HepG2 (cell line): ENCODE results near the gene ADCY7. TPM values are rescaled to one million over a fixed set of nuclear protein-coding genes. Genes with fewer than 3 reads are reported as not detected.
A peak's percentile ranks its signal among the peaks of the same experiment; 100 is the strongest.

Source experiments
- AHR ChIP-seq: IDR thresholded peaks from 2 replicates; pipeline ENCODE4 v1.6.1; 2018; ENCODE audit warnings: missing genetic modification reagents, missing compliant biosample characterization
- ATF7-NPFF ChIP-seq: sonication (generic); formaldehyde crosslinking; IDR thresholded peaks from 2 replicates; pipeline ENCODE4 v1.8.1; 2023; ENCODE audit warnings: mild to moderate bottlenecking, low read depth, missing genetic modification reagents, moderate library complexity
- DNMT3B ChIP-seq: conservative IDR thresholded peaks from 2 replicates; pipeline ENCODE4 v1.6.1; 2016; ENCODE audit warnings: missing biosample characterization, control low read depth
- ELF4 ChIP-seq: sonication (generic); formaldehyde crosslinking; IDR thresholded peaks from 2 replicates; pipeline ENCODE4 v1.5.0; 2020; ENCODE audit warnings: missing genetic modification reagents, mild to moderate bottlenecking, moderate library complexity, borderline replicate concordance
- FOXK1 ChIP-seq: sonication (generic); formaldehyde crosslinking; IDR thresholded peaks from 2 replicates; pipeline ENCODE4 v1.4.0; 2020; ENCODE audit warnings: low read depth, missing genetic modification reagents, borderline replicate concordance
- HBP1 ChIP-seq: IDR thresholded peaks from 2 replicates; pipeline ENCODE4 v1.6.1; 2016; ENCODE audit warnings: low read depth, control low read depth
- HNF4G ChIP-seq, 2 experiments: sonication (generic) in 1 of 2; formaldehyde crosslinking in 1 of 2; IDR thresholded peaks; 2 replicates each; pipeline versions ENCODE4 v1.4.0 to v1.6.1; 2011 to 2020; ENCODE audit warnings: borderline replicate concordance in 2 of 2, low read depth in 2 of 2, mild to moderate bottlenecking in 2 of 2, low read length in 1 of 2, missing genetic modification reagents in 1 of 2, moderate library complexity in 1 of 2
- MTF1 ChIP-seq: sonication (generic); formaldehyde crosslinking; IDR thresholded peaks from 2 replicates; pipeline ENCODE4 v1.5.0; 2020; ENCODE audit warnings: missing genetic modification reagents
- PRPF4 ChIP-seq: fragments of 200-400 bp; formaldehyde crosslinking; IDR thresholded peaks from 2 replicates; pipeline ENCODE4 v1.6.1; 2016; ENCODE audit warnings: low read length, low read depth; ENCODE audit not compliant: poor library complexity, severe bottlenecking
- RFXANK ChIP-seq: IDR thresholded peaks from 2 replicates; pipeline ENCODE4 v1.6.1; 2016
- SMAD3 ChIP-seq: sonication (generic); formaldehyde crosslinking; IDR thresholded peaks from 2 replicates; pipeline ENCODE4 v1.4.0; 2020; ENCODE audit warnings: missing genetic modification reagents
- SMC3 ChIP-seq: IDR thresholded peaks from 2 replicates; pipeline ENCODE4 v1.6.1; 2011; ENCODE audit warnings: low read length, improper control_type of control experiment
- SYNCRIP ChIP-seq: fragments of 200-400 bp; formaldehyde crosslinking; IDR thresholded peaks from 2 replicates; pipeline ENCODE4 v1.6.1; 2018; ENCODE audit warnings: mild to moderate bottlenecking, low read depth, low read length; ENCODE audit not compliant: insufficient read depth
- TCF7 ChIP-seq: sonication (generic); IDR thresholded peaks from 2 replicates; pipeline ENCODE4 v1.6.1; 2016; ENCODE audit warnings: antibody characterized with exemption, low read depth
- ZNF232 ChIP-seq: sonication (generic); formaldehyde crosslinking; IDR thresholded peaks from 2 replicates; pipeline ENCODE4 v1.4.0; 2020; ENCODE audit warnings: missing genetic modification reagents, borderline replicate concordance
- ZNF468 ChIP-seq: sonication (generic); formaldehyde crosslinking; IDR thresholded peaks from 2 replicates; pipeline ENCODE4 v1.8.0; 2022; ENCODE audit warnings: mild to moderate bottlenecking, moderate library complexity, missing genetic modification reagents
- ZSCAN22 ChIP-seq: sonication (generic); formaldehyde crosslinking; IDR thresholded peaks from 2 replicates; pipeline ENCODE4 v1.4.0; 2020; ENCODE audit warnings: mild to moderate bottlenecking, missing genetic modification reagents
- ZSCAN9 ChIP-seq: IDR thresholded peaks from 2 replicates; pipeline ENCODE4 v1.6.1; 2016; ENCODE audit warnings: borderline replicate concordance
- polyA plus RNA-seq, 8 experiments: library from polyadenylated mRNA; depleted of rRNA in 3 of 8; stranded (reverse) in 7 of 8; unstranded in 1 of 8; fragments of >200 nt; fragmentation: Illumina TruSeq in 4 of 8; extraction: Trizol in 4 of 8; gene quantifications; 2 replicates each; pipeline versions ENCODE4 v1.2.1 to v1.2.3, GENCODE V29; 2011 to 2016; ENCODE audit warnings: low read depth in 4 of 8, missing spikeins in 1 of 8, mixed read lengths in 1 of 8; ENCODE audit not compliant: insufficient read depth in 1 of 8
- total RNA-seq, 5 experiments: library from RNA; depleted of rRNA; stranded (reverse); fragments of >200 nt; fragmentation: Illumina TruSeq; extraction: Trizol; gene quantifications; 2 replicates each; pipeline ENCODE4 v1.2.3, GENCODE V29; 2016; ENCODE audit warnings: low read depth in 1 of 5
- TF ChIP-seq, protein P1 (sequence below): sonication (generic); formaldehyde crosslinking; IDR thresholded peaks from 2 replicates; pipeline ENCODE4 v1.4.0; 2020; ENCODE audit warnings: low read depth, missing genetic modification reagents
- TF ChIP-seq, protein P2 (sequence below), 2 experiments: sonication (generic) in 1 of 2; formaldehyde crosslinking in 1 of 2; IDR thresholded peaks; 2 replicates each; pipeline versions ENCODE4 v1.5.1 to v1.6.1; 2011 to 2020; ENCODE audit warnings: borderline replicate concordance in 1 of 2, low read depth in 1 of 2, low read length in 1 of 2, mild to moderate bottlenecking in 1 of 2, missing genetic modification reagents in 1 of 2, moderate library complexity in 1 of 2
- TF ChIP-seq, protein P3 (sequence below): IDR thresholded peaks from 2 replicates; pipeline ENCODE4 v1.6.1; 2016; ENCODE audit warnings: mild to moderate bottlenecking, missing biosample characterization, missing genetic modification reagents

The ADCY7 gene
- total and polyA plus RNA-seq, 2 of the 13 experiments (the other 11 are each of a cell fraction or from before 2014, with no cell fraction given), result 2.2 to 4.3 TPM

DNA sequence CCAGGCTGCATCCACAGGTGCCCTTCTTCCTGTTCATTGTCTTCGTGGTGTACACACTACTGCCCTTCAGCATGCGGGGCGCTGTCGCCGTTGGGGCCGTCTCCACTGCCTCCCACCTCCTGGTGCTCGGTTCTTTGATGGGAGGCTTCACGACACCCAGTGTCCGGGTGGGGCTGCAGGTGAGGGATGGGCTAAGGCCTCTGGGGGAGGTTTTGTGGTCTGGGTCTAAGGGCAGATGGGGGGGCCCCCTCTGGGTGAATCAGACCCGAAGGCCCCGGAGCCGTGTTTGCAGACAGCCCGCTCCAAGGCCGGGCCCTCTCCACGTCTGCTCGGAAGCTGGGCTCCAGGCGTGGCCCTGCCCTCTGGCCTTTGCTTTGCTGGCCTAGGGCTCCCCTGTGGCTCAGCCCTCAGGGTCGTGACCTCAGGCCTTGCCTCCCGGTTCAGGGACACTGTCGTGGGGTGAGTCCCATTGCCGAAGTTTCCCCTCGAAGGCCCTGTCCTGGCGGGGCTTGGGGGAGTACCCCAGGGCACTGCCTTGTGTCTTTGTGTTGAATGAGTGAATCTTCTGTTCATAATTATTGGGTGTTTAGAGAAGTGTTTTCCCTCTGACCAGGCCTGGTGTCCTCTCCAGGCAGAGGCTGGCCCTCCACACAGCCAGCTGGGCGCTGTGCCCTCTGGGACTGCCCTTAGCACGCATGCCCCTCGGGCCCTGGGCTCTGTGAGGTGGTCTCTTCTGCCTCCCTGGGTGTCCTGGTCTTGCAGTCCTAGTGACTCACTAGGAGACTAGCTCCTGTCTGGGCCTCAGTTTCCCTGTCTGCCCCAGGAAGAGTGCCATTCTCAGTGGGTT is 25.6 kb downstream of the ADCY7 start (continued):
- TF ChIP-seq, protein P1, sequence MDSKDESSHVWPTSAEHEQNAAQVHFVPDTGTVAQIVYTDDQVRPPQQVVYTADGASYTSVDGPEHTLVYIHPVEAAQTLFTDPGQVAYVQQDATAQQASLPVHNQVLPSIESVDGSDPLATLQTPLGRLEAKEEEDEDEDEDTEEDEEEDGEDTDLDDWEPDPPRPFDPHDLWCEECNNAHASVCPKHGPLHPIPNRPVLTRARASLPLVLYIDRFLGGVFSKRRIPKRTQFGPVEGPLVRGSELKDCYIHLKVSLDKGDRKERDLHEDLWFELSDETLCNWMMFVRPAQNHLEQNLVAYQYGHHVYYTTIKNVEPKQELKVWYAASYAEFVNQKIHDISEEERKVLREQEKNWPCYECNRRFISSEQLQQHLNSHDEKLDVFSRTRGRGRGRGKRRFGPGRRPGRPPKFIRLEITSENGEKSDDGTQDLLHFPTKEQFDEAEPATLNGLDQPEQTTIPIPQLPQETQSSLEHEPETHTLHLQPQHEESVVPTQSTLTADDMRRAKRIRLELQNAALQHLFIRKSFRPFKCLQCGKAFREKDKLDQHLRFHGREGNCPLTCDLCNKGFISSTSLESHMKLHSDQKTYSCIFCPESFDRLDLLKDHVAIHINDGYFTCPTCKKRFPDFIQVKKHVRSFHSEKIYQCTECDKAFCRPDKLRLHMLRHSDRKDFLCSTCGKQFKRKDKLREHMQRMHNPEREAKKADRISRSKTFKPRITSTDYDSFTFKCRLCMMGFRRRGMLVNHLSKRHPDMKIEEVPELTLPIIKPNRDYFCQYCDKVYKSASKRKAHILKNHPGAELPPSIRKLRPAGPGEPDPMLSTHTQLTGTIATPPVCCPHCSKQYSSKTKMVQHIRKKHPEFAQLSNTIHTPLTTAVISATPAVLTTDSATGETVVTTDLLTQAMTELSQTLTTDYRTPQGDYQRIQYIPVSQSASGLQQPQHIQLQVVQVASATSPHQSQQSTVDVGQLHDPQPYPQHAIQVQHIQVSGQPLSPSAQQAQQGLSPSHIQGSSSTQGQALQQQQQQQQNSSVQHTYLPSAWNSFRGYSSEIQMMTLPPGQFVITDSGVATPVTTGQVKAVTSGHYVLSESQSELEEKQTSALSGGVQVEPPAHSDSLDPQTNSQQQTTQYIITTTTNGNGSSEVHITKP (CRISPR knock-in tag), result 0 out of 2 replicates have a peak, but pooled peaks have one; percentile 31
- TF ChIP-seq ATF7-NPFF (CRISPR knock-in tag), result no peak
- TF ChIP-seq TCF7, result no peak
- no peak for TF ChIP-seq ZSCAN22 (CRISPR knock-in tag)
- no peak for TF ChIP-seq PRPF4
- TF ChIP-seq SMAD3 (CRISPR knock-in tag), result peak; percentile 60; the same call in 1 of the 2 replicates
- TF ChIP-seq FOXK1 (CRISPR knock-in tag), result no peak; the same call in 1 of the 2 replicates
- TF ChIP-seq, protein P2, sequence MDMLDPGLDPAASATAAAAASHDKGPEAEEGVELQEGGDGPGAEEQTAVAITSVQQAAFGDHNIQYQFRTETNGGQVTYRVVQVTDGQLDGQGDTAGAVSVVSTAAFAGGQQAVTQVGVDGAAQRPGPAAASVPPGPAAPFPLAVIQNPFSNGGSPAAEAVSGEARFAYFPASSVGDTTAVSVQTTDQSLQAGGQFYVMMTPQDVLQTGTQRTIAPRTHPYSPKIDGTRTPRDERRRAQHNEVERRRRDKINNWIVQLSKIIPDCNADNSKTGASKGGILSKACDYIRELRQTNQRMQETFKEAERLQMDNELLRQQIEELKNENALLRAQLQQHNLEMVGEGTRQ (IDR thresholded peaks at IDR 0.05; ENCODE audit: low read depth, low read length), result no peak
- TF ChIP-seq, protein P2 (CRISPR knock-in tag; IDR thresholded peaks at IDR 0.05; ENCODE audit: borderline replicate concordance), result no peak
- no peak; the same call in 1 of the 2 replicates for TF ChIP-seq ZNF468 (CRISPR knock-in tag)
- peak; percentile 32; the same call in 1 of the 2 replicates for TF ChIP-seq ZSCAN9 (CRISPR knock-in tag)
- no peak for TF ChIP-seq RFXANK (CRISPR knock-in tag)
- TF ChIP-seq HNF4G (IDR thresholded peaks at IDR 0.05; ENCODE audit: borderline replicate concordance, low read depth, low read length), result peak; percentile 51; the same call in 1 of the 2 replicates
- peak; percentile 77; the same call in 1 of the 2 replicates for TF ChIP-seq HNF4G (CRISPR knock-in tag; IDR thresholded peaks at IDR 0.05; ENCODE audit: borderline replicate concordance, low read depth)
- TF ChIP-seq AHR, result 0 out of 2 replicates have a peak, but pooled peaks have one; percentile 65
- TF ChIP-seq, protein P3, sequence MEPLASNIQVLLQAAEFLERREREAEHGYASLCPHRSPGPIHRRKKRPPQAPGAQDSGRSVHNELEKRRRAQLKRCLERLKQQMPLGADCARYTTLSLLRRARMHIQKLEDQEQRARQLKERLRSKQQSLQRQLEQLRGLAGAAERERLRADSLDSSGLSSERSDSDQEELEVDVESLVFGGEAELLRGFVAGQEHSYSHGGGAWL (CRISPR knock-in tag), result peak; percentile 72; the same call in 1 of the 2 replicates
- no peak for TF ChIP-seq DNMT3B (CRISPR knock-in tag)
- TF ChIP-seq HBP1 (CRISPR knock-in tag), result no peak
- no peak for TF ChIP-seq SYNCRIP
- no peak for TF ChIP-seq ZNF232 (CRISPR knock-in tag)
- TF ChIP-seq SMC3, result no peak
- TF ChIP-seq MTF1, result no peak
- TF ChIP-seq ELF4 (CRISPR knock-in tag), result no peak
